Natural killer cell (primary cell): ENCODE data around the gene CIPC. TPM values are rescaled to one million over a fixed set of nuclear protein-coding genes. Genes with fewer than 3 reads are reported as not detected.

Experiments
- ATAC-seq, 3 donors: fragments of 150-1000 bp in 2 of 3; fragments of 200-7000 bp in 1 of 3; cut with Tn5 transposase; 1 replicate in 1 of 3; 2 replicates in 2 of 3; pipeline ENCODE4 v1.10.0; 2021; ENCODE audit warnings: mild to moderate bottlenecking in 2 of 3, moderate library complexity in 2 of 3
- DNase-seq, 2 donors: peaks; one replicate each; pipeline versions ENCODE4 v3.0.0 to v3.0.0-alpha.2; 2013 to 2021; ENCODE audit warnings: mixed read lengths in 1 of 2
- H3K27ac ChIP-seq: one replicate; pipeline ENCODE4 v1.5.1; 2013; ENCODE audit warnings: mild to moderate bottlenecking, low read length
- H3K27me3 ChIP-seq: one replicate; pipeline ENCODE4 v1.6.1; 2013; ENCODE audit warnings: low read length; ENCODE audit not compliant: control insufficient read depth, insufficient read depth
- H3K36me3 ChIP-seq: one replicate; pipeline ENCODE4 v1.6.1; 2013; ENCODE audit warnings: low read length; ENCODE audit not compliant: control insufficient read depth, insufficient read depth
- H3K4me1 ChIP-seq: one replicate; pipeline ENCODE4 v1.6.1; 2013; ENCODE audit warnings: low read length; ENCODE audit not compliant: control insufficient read depth, insufficient read depth
- H3K4me3 ChIP-seq: one replicate; pipeline ENCODE4 v1.5.1; 2013; ENCODE audit warnings: low read length
- H3K9me3 ChIP-seq: one replicate; pipeline ENCODE4 v1.6.1; 2013; ENCODE audit warnings: low read length; ENCODE audit not compliant: control insufficient read depth, insufficient read depth
- H3K27ac Mint-ChIP-seq, 2 donors: one replicate each; pipeline ENCODE4 v1.8.0; 2022; ENCODE audit warnings: mild to moderate bottlenecking in 2 of 2, mixed read lengths in 2 of 2, moderate library complexity in 1 of 2
- H3K27me3 Mint-ChIP-seq, 2 donors: one replicate each; pipeline ENCODE4 v1.8.0; 2022; ENCODE audit warnings: low read depth in 2 of 2, mixed read lengths in 2 of 2
- H3K36me3 Mint-ChIP-seq: one replicate; pipeline ENCODE4 v1.8.0; 2022; ENCODE audit warnings: mixed read lengths
- H3K4me1 Mint-ChIP-seq, 2 donors: one replicate each; pipeline ENCODE4 v1.8.0; 2022; ENCODE audit warnings: mixed read lengths in 2 of 2
- H3K4me3 Mint-ChIP-seq: one replicate; pipeline ENCODE4 v1.8.0; 2022; ENCODE audit warnings: mild to moderate bottlenecking, moderate library complexity, mixed read lengths
- H3K9me3 Mint-ChIP-seq, 2 donors: one replicate each; pipeline ENCODE4 v1.8.0; 2022; ENCODE audit warnings: mixed read lengths in 2 of 2
- WGBS: methylation state at CpG from one replicate; pipeline ENCODE4 v1.1.7; 2013; ENCODE audit warnings: missing lambda C conversion rate; ENCODE audit not compliant: insufficient coverage; 5-methylcytosine and 5-hydroxymethylcytosine counted together
- intact Hi-C: fragments of 100-400 bp; cut with micrococcal nuclease; formaldehyde crosslinking; loops from one replicate; pipeline ENCODE4 v1.14.2; 2022
- total RNA-seq, 4 donors: library from RNA; stranded (reverse); fragments of 120-200 nt in 1 of 4; gene quantifications; one replicate each; pipeline versions ENCODE4 v1.2.3 to v1.2.4, GENCODE V29; 2013 to 2022
- TF ChIP-seq, protein P1 (sequence below): fragments of 200-600 bp; IDR thresholded peaks from one replicate; pipeline ENCODE4 v1.8.0; 2022; ENCODE audit warnings: antibody characterized with exemption

CIPC gene
- total RNA-seq, 3 donors from 2014 or later (not counting 1 experiment from before 2014, with no cell fraction given): 7.1 to 10.0 (median 9.9) TPM

DNA sequence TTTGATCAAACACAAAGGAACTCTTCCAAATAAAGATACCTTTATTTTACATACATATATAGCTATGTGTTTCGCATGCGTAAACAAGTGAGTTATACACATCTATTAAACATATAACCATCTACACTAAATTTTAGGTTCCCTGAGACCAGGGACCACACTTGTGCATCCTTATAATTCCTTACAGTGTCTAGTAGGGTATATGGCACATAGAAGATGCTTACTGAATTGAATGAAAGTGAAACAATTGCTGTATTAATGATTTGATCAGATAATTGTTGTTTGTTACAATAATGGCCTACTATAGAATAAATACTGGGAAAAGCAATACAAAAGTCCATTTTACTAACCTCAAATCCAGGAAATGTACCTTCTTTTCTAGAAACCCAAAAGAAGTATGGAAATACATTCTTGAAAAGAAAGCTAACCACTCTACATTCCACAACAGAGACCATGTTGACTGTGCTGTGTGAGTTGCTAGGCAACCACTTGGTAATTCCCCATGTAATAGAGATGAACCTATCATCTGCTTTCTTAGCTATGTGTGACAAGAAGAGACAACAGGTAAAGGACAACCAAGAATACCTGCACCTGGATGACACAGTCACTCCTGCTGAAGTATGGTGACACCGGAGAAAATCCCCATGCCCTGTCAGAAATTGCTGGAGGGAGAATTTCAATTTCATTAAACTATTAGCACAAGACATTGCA, 11.9 kb upstream of the CIPC start:
- DNase-seq (peak in 1 of 2 donors; percentile 52), ATAC-seq (peak in 2 of 3 donors; percentile 24 to 50)
- H3K27me3 ChIP-seq: no peaks in the 10 kb centered on the region
- no peak overlapping the region for H3K4me3 ChIP-seq
- H3K9me3 ChIP-seq: no peaks in the 10 kb centered on the region
- WGBS: 86% methylated on average over 3 of the region's 3 CpGs
- H3K4me1 Mint-ChIP-seq: no peaks in the 10 kb centered on the region
- H3K4me3 Mint-ChIP-seq: no peak overlapping the region
- intact Hi-C loops: no loop called here
- H3K36me3 Mint-ChIP-seq: no peaks in the 10 kb centered on the region
- no peak overlapping the region for H3K27ac ChIP-seq
- H3K4me1 ChIP-seq: no peaks in the 10 kb centered on the region
- no peak overlapping the region for H3K27ac Mint-ChIP-seq
- H3K36me3 ChIP-seq: no peaks in the 10 kb centered on the region
- no peaks in the 10 kb centered on the region for H3K9me3 Mint-ChIP-seq
- TF ChIP-seq, protein P1, sequence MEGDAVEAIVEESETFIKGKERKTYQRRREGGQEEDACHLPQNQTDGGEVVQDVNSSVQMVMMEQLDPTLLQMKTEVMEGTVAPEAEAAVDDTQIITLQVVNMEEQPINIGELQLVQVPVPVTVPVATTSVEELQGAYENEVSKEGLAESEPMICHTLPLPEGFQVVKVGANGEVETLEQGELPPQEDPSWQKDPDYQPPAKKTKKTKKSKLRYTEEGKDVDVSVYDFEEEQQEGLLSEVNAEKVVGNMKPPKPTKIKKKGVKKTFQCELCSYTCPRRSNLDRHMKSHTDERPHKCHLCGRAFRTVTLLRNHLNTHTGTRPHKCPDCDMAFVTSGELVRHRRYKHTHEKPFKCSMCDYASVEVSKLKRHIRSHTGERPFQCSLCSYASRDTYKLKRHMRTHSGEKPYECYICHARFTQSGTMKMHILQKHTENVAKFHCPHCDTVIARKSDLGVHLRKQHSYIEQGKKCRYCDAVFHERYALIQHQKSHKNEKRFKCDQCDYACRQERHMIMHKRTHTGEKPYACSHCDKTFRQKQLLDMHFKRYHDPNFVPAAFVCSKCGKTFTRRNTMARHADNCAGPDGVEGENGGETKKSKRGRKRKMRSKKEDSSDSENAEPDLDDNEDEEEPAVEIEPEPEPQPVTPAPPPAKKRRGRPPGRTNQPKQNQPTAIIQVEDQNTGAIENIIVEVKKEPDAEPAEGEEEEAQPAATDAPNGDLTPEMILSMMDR: no peak
- peaks cover 8 to 24% of the 10 kb centered on the region in 2 donors for H3K27me3 Mint-ChIP-seq

GRCh38 chr14:77086951-77087350, 11.1 kb upstream of the CIPC start:
- Mint-ChIP-seq H3K27ac (no peak overlapping the region), H3K27me3 (peaks cover 11 to 27% of the 10 kb centered on the region in 2 donors), H3K4me1 (no peaks in the 10 kb centered on the region), H3K4me3 (no peak overlapping the region), H3K9me3 (peaks cover 0 to 5% of the 10 kb centered on the region in 2 donors), H3K36me3 (no peaks in the 10 kb centered on the region)
- Histone ChIP-seq H3K27me3 (no peaks in the 10 kb centered on the region), H3K27ac (no peak overlapping the region), H3K9me3 (no peaks in the 10 kb centered on the region), H3K36me3 (no peaks in the 10 kb centered on the region), H3K4me3 (no peak overlapping the region), H3K4me1 (no peaks in the 10 kb centered on the region)
- intact Hi-C loops: no loop called here
- 87% methylated on average over 6 of the region's 6 CpGs for WGBS
- TF ChIP-seq, protein P1: no peak
- DNase-seq: no peak
- ATAC-seq: no peak

GRCh38 chr14:77087631-77088030, 10.4 kb upstream of the CIPC start:
- no peak for DNase-seq
- Mint-ChIP-seq H3K9me3 (peaks cover 0 to 5% of the 10 kb centered on the region in 2 donors), H3K4me3 (no peak overlapping the region), H3K4me1 (no peaks in the 10 kb centered on the region), H3K36me3 (no peaks in the 10 kb centered on the region), H3K27ac (no peak overlapping the region), H3K27me3 (peaks cover 11 to 27% of the 10 kb centered on the region in 2 donors)
- TF ChIP-seq, protein P1: no peak
- no peak for ATAC-seq
- no peak overlapping the region for H3K27ac ChIP-seq
- H3K4me1 ChIP-seq: no peaks in the 10 kb centered on the region
- no peaks in the 10 kb centered on the region for H3K27me3 ChIP-seq
- WGBS: 85% methylated on average over 3 of the region's 3 CpGs
- no peaks in the 10 kb centered on the region for H3K36me3 ChIP-seq
- no peaks in the 10 kb centered on the region for H3K9me3 ChIP-seq
- intact Hi-C loops: no loop called here
- H3K4me3 ChIP-seq: no peak overlapping the region

- H3K4me3 Mint-ChIP-seq: no peak overlapping the region
- H3K4me3 ChIP-seq: no peak overlapping the region
- DNase-seq: peak in 1 of 2 donors; percentile 16
- H3K27me3 Mint-ChIP-seq: peaks cover 11 to 27% of the 10 kb centered on the region in 2 donors
- H3K27ac Mint-ChIP-seq: no peak overlapping the region
- no peaks in the 10 kb centered on the region for H3K4me1 Mint-ChIP-seq
- WGBS: 76% methylated on average over 5 of the region's 5 CpGs
- H3K27ac ChIP-seq: no peak overlapping the region
- no peaks in the 10 kb centered on the region for H3K9me3 ChIP-seq
- intact Hi-C loops: no loop called here
- H3K27me3 ChIP-seq: no peaks in the 10 kb centered on the region
- TF ChIP-seq, protein P1: no peak
- H3K9me3 Mint-ChIP-seq: peaks cover 0 to 5% of the 10 kb centered on the region in 2 donors
- no peaks in the 10 kb centered on the region for H3K36me3 ChIP-seq
- H3K4me1 ChIP-seq: no peaks in the 10 kb centered on the region
- ATAC-seq: no peak
- H3K36me3 Mint-ChIP-seq: no peaks in the 10 kb centered on the region
Measured at GRCh38 chr14:77088219-77088618, 9.8 kb upstream of the CIPC start.
